ENCODE measurements around the gene PLCG2.

DNA sequence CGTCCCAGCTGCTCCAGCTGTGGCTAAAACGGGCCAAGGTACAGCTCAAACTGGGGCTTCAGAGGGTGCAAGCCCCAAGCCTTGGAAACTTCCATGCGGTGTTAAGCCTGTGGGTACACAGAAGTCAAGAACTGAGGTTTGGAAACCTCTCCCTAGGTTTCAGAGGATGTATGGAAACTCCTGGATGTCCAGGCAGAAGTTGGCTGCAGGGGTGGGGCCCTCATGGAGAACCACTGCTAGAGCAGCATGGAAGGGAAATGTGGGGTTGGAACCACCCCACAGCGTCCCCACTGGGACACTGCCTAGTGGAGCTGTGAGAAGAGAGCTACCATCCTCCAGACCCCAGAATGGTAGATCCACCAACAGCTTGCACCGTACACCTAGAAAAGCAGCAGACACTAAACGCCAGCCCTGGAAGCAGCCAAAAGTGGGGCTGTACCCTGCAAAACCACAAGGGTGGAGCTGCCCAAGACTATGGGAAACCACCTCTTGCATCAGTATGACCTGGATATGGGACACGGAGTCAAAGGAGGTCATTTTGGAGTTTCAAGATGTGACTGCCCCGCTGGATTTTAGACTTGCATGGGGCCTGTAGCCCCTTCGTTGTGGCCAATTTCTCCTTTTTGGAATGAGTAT is 230.0 kb downstream of the PLCG2 start:
- TF ChIP-seq EZH2phosphoT487 (IDR thresholded peaks at IDR 0.05; ENCODE audit: low read depth): no peak
- TF ChIP-seq, protein P1, sequence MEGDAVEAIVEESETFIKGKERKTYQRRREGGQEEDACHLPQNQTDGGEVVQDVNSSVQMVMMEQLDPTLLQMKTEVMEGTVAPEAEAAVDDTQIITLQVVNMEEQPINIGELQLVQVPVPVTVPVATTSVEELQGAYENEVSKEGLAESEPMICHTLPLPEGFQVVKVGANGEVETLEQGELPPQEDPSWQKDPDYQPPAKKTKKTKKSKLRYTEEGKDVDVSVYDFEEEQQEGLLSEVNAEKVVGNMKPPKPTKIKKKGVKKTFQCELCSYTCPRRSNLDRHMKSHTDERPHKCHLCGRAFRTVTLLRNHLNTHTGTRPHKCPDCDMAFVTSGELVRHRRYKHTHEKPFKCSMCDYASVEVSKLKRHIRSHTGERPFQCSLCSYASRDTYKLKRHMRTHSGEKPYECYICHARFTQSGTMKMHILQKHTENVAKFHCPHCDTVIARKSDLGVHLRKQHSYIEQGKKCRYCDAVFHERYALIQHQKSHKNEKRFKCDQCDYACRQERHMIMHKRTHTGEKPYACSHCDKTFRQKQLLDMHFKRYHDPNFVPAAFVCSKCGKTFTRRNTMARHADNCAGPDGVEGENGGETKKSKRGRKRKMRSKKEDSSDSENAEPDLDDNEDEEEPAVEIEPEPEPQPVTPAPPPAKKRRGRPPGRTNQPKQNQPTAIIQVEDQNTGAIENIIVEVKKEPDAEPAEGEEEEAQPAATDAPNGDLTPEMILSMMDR (IDR thresholded peaks at IDR 0.05; ENCODE audit: low read depth, low read length): no peak

All from OCI-LY3 (cell line).